ENCODE data around the gene MBNL2. TPM values are rescaled to one million over a fixed set of nuclear protein-coding genes. Genes with fewer than 3 reads are reported as not detected.

Gene MBNL2
- total RNA-seq, 4 donors from 2014 or later: 92.8 to 132 (median 101) TPM

DNA sequence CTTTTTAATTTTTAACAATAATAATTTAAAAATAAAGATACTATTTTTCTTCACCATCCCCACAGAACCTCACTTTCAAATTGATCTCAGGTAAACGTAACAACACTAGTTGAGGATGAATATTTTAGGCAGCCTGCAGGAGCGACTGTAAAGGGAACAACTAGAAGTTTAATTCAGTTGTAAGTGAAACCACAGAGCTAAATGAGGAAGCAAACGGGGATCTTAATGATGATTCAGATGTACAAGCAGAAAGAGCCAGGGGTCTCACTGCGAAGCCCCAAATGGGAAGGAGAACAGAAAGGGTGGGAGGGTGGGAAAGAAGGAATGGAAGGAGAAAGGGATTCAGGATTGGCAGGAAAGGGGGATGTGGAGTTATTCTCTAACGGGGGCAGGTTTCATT lies 157.3 kb downstream of the MBNL2 start:
- intact Hi-C loops (cut with DNase I): no loop called here
- WGBS: 82% methylated on average over 5 of the region's 5 CpGs
- H3K9me3 ChIP-seq: no peaks in the 10 kb centered on the region
- DNase-seq (ENCODE audit: extremely low spot score): no peak
- no peak overlapping the region for H3K4me3 ChIP-seq
- H3K27me3 ChIP-seq: no peaks in the 10 kb centered on the region
- no peak overlapping the region for H3K27ac ChIP-seq (replicated peaks in 1 of 4)
- H3K4me1 ChIP-seq: peaks cover 0 to 9% (median 2%) of the 10 kb centered on the region in 4 donors
- TF ChIP-seq POLR2AphosphoS5 (IDR thresholded peaks at IDR 0.05) (no peak), POLR2A (IDR thresholded peaks at IDR 0.05; ENCODE audit: low read depth) (no peak), EP300 (IDR thresholded peaks at IDR 0.05) (no peak)
- TF ChIP-seq, protein P1, sequence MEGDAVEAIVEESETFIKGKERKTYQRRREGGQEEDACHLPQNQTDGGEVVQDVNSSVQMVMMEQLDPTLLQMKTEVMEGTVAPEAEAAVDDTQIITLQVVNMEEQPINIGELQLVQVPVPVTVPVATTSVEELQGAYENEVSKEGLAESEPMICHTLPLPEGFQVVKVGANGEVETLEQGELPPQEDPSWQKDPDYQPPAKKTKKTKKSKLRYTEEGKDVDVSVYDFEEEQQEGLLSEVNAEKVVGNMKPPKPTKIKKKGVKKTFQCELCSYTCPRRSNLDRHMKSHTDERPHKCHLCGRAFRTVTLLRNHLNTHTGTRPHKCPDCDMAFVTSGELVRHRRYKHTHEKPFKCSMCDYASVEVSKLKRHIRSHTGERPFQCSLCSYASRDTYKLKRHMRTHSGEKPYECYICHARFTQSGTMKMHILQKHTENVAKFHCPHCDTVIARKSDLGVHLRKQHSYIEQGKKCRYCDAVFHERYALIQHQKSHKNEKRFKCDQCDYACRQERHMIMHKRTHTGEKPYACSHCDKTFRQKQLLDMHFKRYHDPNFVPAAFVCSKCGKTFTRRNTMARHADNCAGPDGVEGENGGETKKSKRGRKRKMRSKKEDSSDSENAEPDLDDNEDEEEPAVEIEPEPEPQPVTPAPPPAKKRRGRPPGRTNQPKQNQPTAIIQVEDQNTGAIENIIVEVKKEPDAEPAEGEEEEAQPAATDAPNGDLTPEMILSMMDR (IDR thresholded peaks at IDR 0.05): no peak
- peaks cover 7 to 64% (median 50%) of the 10 kb centered on the region in 4 donors for H3K36me3 ChIP-seq

DNA sequence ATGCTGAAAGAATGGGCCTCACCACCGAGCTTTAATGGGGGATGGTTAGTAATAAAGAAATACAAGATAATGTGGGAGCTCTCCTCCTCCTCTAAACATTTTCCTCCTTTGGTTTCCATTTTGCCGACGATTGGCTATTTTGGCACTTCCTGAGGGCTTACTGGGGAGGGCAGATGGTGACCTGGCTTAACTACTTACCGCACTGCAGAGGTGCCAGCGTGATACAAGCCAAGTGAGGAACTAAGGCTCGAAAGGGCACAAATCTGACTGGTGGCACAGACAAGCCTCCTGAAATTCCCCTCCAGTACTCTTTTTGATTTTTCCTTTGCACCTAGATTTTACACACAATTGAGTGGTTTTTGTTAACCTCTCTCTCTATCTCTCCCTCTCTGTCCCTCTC lies 158.6 kb downstream of the MBNL2 start:
- no peak for TF ChIP-seq POLR2AphosphoS5 (IDR thresholded peaks at IDR 0.05)
- TF ChIP-seq POLR2A (IDR thresholded peaks at IDR 0.05; ENCODE audit: low read depth): no peak
- no peak for TF ChIP-seq EP300 (IDR thresholded peaks at IDR 0.05)
- TF ChIP-seq, protein P1 (IDR thresholded peaks at IDR 0.05): no peak
- Histone ChIP-seq H3K27me3 (no peaks in the 10 kb centered on the region), H3K9me3 (no peaks in the 10 kb centered on the region), H3K4me1 (peaks cover 0 to 22% (median 14%) of the 10 kb centered on the region in 4 donors), H3K36me3 (peaks cover 7 to 51% (median 37%) of the 10 kb centered on the region in 4 donors), H3K4me3 (no peak overlapping the region), H3K27ac (replicated peaks in 1 of 4) (no peak overlapping the region)
- intact Hi-C loops (cut with DNase I): no loop called here
- 85% methylated on average over 6 of the region's 6 CpGs for WGBS
- no peak for DNase-seq (ENCODE audit: extremely low spot score)

DNA sequence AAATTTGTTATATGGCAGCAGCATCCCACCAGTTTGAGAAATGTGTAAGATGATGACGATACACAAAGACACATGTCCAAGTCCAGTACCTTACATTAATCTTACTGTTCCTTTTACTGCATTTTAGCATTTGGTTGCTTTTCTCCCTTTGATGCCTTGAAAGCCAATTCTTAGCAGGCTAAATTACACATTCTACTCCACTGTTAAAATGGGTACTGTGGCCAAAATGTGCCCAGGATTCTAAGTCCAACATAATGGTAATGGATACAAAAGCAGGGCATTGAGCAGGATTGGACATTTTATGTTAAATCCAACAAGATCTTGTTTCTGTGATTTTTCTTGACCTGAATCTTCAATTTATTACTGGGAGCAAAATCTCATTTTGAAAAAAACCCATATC lies 159.1 kb downstream of the MBNL2 start:
- no peak for TF ChIP-seq POLR2A (IDR thresholded peaks at IDR 0.05; ENCODE audit: low read depth)
- no peak for TF ChIP-seq EP300 (IDR thresholded peaks at IDR 0.05)
- TF ChIP-seq, protein P1 (IDR thresholded peaks at IDR 0.05): no peak
- no peak for TF ChIP-seq POLR2AphosphoS5 (IDR thresholded peaks at IDR 0.05)
- intact Hi-C loops (cut with DNase I): no loop called here

DNA sequence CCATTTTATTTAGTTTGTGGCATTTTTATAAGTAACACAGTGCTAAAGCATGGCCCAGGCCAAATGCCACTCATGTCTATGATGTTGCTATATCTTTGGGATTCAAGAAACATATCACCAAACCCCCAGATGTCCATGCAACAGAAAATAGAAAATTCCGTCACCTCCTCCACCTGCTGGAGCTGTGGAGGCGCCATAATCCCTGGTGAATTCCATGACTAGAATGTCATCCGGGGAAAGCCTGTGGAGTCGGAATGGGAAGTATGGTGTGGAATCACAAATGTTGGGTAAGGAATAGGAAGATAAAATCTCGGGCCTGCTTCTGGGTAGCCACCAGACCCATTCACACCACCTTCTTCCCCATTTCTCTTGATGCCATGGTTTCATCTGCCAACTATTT lies 160.1 kb downstream of the MBNL2 start:
- WGBS: 91% methylated on average over 5 of the region's 5 CpGs
- Histone ChIP-seq H3K4me1 (peaks cover 0 to 28% (median 16%) of the 10 kb centered on the region in 4 donors), H3K4me3 (no peak overlapping the region), H3K27ac (replicated peaks in 1 of 4) (no peak overlapping the region), H3K27me3 (no peaks in the 10 kb centered on the region), H3K9me3 (no peaks in the 10 kb centered on the region), H3K36me3 (peaks cover 7 to 43% (median 29%) of the 10 kb centered on the region in 4 donors)
- TF ChIP-seq, protein P1 (IDR thresholded peaks at IDR 0.05): no peak
- TF ChIP-seq POLR2AphosphoS5 (IDR thresholded peaks at IDR 0.05) (no peak), POLR2A (IDR thresholded peaks at IDR 0.05; ENCODE audit: low read depth) (no peak), EP300 (IDR thresholded peaks at IDR 0.05) (no peak)
- intact Hi-C loops (cut with DNase I): no loop called here
- DNase-seq (ENCODE audit: extremely low spot score): no peak

More for the DNA sequence above, 159.1 kb downstream of the MBNL2 start:
- Histone ChIP-seq H3K4me1 (peaks cover 0 to 27% (median 16%) of the 10 kb centered on the region in 4 donors), H3K27me3 (no peaks in the 10 kb centered on the region), H3K4me3 (no peak overlapping the region), H3K9me3 (no peaks in the 10 kb centered on the region), H3K27ac (replicated peaks in 1 of 4) (no peak overlapping the region), H3K36me3 (peaks cover 7 to 49% (median 33%) of the 10 kb centered on the region in 4 donors)
- DNase-seq (ENCODE audit: extremely low spot score): no peak
- WGBS: 91% methylated on average over 1 of the region's 1 CpG

DNA sequence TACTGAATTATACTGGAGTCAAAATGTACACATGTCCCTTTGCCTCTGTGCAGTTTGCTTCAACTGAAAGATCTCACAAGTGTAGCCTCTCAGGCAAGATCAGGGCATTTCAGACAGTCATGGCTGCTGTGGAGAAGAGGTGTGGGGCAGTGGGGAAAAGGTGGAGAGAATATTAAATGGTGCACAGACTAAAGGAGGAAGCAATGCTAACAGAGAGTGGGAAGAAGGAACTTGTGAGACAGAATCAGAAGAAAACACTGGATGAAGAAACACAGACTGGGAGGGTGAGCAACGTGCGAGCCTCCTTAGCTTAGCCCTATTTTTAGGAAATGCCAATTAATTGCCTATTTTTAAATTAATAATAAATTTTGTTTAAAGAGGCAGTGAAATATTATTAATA lies 162.2 kb downstream of the MBNL2 start:
- WGBS: 70% methylated on average over 2 of the region's 2 CpGs
- Histone ChIP-seq H3K4me1 (peaks cover 0 to 33% (median 16%) of the 10 kb centered on the region in 4 donors), H3K36me3 (peaks cover 7 to 49% (median 26%) of the 10 kb centered on the region in 4 donors), H3K27me3 (no peaks in the 10 kb centered on the region), H3K27ac (replicated peaks in 1 of 4) (no peak overlapping the region), H3K9me3 (no peaks in the 10 kb centered on the region), H3K4me3 (no peak overlapping the region)
- no peak for DNase-seq (ENCODE audit: extremely low spot score)
- intact Hi-C loops (cut with DNase I): no loop called here
- TF ChIP-seq, protein P1 (IDR thresholded peaks at IDR 0.05): no peak
- TF ChIP-seq POLR2A (IDR thresholded peaks at IDR 0.05; ENCODE audit: low read depth) (no peak), POLR2AphosphoS5 (IDR thresholded peaks at IDR 0.05) (no peak), EP300 (IDR thresholded peaks at IDR 0.05) (no peak)
